ENCODE measurements around the gene CHST12.

CHST12 gene

DNA sequence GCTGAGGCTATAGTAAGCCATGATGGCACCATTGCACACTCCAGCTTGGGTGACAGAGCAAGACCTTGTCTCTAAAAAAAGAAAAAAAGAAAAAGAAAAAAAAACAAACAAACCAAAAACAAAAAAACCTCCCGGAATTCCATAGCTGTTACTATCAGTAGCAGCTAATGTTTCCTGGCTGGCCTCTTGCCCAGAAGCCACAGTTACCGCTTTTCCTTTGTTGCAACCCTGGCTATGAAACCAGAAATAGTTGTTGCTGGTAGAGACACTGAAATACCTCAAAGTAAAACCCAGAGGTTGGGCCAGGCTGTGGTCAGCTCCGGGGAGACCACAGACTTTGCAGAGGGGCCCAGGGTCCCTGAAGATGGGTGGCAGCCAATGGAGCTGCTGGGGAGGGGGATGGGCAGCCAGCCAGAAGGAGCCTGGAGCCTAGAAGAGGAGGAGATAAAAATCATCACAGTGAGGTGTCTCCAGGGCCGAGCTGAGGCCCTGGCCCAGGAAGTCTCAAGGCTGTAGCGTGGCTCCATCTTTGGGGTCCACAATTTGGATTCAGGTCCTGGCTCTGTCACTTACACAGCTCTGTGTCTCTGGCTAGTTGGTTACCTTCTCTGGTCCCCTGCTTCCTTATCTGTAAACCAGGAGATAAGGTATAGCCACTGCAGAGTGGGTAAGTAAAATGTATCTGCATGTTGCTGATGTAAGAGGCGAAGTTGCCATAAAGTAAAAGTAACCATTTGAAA lies 3.4 kb upstream of the CHST12 start:
- TF ChIP-seq, protein P1, sequence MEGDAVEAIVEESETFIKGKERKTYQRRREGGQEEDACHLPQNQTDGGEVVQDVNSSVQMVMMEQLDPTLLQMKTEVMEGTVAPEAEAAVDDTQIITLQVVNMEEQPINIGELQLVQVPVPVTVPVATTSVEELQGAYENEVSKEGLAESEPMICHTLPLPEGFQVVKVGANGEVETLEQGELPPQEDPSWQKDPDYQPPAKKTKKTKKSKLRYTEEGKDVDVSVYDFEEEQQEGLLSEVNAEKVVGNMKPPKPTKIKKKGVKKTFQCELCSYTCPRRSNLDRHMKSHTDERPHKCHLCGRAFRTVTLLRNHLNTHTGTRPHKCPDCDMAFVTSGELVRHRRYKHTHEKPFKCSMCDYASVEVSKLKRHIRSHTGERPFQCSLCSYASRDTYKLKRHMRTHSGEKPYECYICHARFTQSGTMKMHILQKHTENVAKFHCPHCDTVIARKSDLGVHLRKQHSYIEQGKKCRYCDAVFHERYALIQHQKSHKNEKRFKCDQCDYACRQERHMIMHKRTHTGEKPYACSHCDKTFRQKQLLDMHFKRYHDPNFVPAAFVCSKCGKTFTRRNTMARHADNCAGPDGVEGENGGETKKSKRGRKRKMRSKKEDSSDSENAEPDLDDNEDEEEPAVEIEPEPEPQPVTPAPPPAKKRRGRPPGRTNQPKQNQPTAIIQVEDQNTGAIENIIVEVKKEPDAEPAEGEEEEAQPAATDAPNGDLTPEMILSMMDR (IDR thresholded peaks at IDR 0.05; ENCODE audit: insufficient read depth, low read length, missing control alignments): no peak
- peak; percentile 90 for DNase-seq (ENCODE audit: low read depth, low spot score)
- CTCF ChIA-PET: interaction anchor here (1.6 kb wide), 1 partner anchor 69 kb away, joined by 4 read pairs; no protein-coding TSS in a partner anchor
- POLR2A ChIA-PET: interaction anchor here (0.6 to 1.6 kb wide), 3 partner anchors 12 to 46 kb away, joined by 3 to 6 read pairs (median 3); partner anchors contain the start of gene EIF3B
- peak overlapping the region; percentile 19; the same call in 1 of the 2 replicates for H3K4me3 ChIP-seq (ENCODE audit: low read depth, low read length)

DNA sequence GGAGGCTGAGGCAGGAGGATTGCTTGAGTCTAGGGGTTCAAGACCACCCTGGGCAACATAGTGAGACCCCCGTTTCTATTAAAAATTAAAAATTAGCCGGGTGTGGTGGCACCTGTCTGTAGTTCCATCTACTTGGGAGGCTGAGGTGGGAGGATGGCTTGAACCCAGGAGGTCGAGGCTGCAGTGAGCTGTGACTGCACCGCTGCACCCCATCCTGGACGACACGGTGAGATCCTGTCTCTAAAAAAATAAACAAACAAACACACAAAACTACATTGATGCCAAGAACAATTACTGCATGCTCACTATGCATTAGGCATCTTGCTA lies 761 bp upstream of the CHST12 start:
- TF ChIP-seq, protein P1 (IDR thresholded peaks at IDR 0.05; ENCODE audit: insufficient read depth, low read length, missing control alignments): no peak
- no peak for DNase-seq (ENCODE audit: low read depth, low spot score)
- ChIA-PET CTCF (no interaction called here), POLR2A (interaction anchor here (1.1 to 2.4 kb wide), 2 partner anchors 10 to 11 kb away, joined by 3 to 6 read pairs; no protein-coding TSS in a partner anchor)
- H3K4me3 ChIP-seq (ENCODE audit: low read depth, low read length): peak overlapping the region; percentile 68

DNA sequence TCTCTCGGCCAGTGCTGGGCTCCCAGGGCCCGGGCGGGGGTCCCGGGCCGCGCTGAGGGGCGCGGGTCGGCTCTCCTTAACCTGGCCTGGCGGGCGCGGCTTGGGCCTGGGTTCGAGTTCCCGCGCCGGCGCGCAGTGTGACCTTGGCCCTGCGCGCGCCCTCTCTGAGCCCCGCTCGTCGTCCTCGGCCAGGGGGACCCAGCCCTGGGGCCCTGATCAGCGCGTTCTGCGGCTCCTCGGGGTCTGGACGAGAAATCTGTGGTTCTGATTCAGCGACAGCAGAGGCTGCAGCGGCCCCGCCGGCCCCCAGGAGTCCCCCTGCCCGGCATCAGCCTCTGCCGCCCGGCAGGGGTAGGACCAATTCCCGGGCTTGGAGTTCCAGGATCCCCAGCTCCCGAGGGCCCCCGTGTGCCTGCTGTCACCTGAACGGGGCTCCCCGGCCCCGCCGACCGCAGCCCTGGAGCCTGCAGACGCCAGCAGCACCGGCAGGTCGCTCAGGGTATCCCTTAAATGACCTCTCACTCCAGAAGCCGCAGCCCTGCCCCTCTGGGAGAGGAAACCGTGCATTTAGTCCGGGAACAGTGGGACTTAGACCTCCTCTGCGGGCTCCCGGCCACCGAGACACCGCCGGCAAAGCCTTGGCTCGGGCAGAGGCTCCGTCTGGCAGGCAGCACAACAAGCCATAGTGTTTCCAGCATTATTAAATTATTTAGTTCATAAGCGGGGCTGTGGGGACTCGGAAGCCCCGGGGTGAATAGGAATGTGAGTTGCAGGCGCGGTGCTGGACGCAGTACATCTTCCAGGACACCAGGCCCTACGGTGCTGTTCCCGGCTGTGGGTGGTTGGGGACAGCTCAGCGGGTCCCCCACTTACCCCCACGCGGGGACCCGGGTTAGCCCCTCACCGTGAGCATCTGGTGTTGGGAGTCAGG lies 572 bp downstream of the CHST12 start:
- DNase-seq (ENCODE audit: low read depth, low spot score): no peak
- H3K4me3 ChIP-seq (ENCODE audit: low read depth, low read length): peak overlapping the region; percentile 74
- ChIA-PET POLR2A (interaction anchor here (2.4 kb wide), 1 partner anchor 9 kb away, joined by 6 read pairs; no protein-coding TSS in a partner anchor), CTCF (interaction anchor here (0.7 to 1.5 kb wide), 2 partner anchors 9 to 62 kb away, joined by 3 to 4 read pairs; no protein-coding TSS in a partner anchor)
- TF ChIP-seq, protein P1 (IDR thresholded peaks at IDR 0.05; ENCODE audit: insufficient read depth, low read length, missing control alignments): peak; percentile 22

DNA sequence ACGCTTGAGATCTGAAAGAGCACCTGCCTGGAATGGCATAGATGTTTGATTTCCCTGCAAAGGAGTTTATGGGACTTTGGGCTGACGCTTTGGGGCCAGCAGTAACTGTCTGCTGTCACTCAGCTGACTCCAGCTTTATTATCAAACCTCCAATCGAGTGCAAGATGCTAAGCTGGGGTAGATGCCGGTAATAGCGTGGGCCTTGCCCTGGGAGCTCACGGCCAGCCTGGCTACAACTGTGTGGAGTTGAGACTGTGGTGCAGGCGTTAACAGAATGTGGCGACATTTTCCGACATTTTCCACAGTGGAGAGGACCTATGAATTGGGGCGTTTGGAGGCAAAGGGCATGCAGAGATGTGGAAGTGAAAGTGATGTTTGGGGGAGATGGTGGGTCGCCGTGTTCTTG lies 1.3 kb downstream of the CHST12 start:
- ChIA-PET CTCF (interaction anchor here (0.7 to 1.5 kb wide), 3 partner anchors 8 to 64 kb away, joined by 3 to 4 read pairs (median 3); no protein-coding TSS in a partner anchor), POLR2A (no interaction called here)
- no peak for DNase-seq (ENCODE audit: low read depth, low spot score)
- TF ChIP-seq, protein P1 (IDR thresholded peaks at IDR 0.05; ENCODE audit: insufficient read depth, low read length, missing control alignments): no peak
- H3K4me3 ChIP-seq (ENCODE audit: low read depth, low read length): peak overlapping the region; percentile 74

DNA sequence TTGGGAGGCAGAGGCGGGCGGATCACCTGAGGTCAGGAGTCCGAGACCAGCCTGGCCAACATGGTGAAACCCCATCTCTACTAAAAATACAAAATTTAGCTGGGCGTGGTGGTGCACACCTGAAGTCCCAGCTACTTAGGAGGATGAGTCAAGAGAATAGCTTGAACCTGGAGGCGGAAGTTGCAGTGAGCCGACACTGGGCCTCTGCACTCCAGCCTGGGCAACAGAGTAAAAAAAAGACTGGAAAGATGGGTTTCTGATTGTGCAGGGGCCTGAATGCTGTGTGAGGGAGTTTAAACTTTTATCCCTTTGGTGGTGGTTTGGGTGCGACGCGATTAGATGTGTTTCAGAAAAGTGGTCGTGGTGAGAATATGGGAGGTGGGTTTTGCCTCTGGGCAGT lies 1.8 kb downstream of the CHST12 start:
- CTCF ChIA-PET: interaction anchor here (0.8 kb wide), 1 partner anchor 64 kb away, joined by 3 read pairs; no protein-coding TSS in a partner anchor
- POLR2A ChIA-PET: no interaction called here

More for the DNA sequence above, 1.8 kb downstream of the CHST12 start:
- TF ChIP-seq, protein P1 (IDR thresholded peaks at IDR 0.05; ENCODE audit: insufficient read depth, low read length, missing control alignments): no peak
- no peak overlapping the region for H3K4me3 ChIP-seq (ENCODE audit: low read depth, low read length)
- no peak for DNase-seq (ENCODE audit: low read depth, low spot score)

Data from AG04449 (cell line).